ENCODE results near the gene HSP90AA1. TPM values are rescaled to one million over a fixed set of nuclear protein-coding genes. Genes with fewer than 3 reads are reported as not detected.

HSP90AA1 gene
- 418 and 546 TPM in 2 replicates for total RNA-seq

DNA sequence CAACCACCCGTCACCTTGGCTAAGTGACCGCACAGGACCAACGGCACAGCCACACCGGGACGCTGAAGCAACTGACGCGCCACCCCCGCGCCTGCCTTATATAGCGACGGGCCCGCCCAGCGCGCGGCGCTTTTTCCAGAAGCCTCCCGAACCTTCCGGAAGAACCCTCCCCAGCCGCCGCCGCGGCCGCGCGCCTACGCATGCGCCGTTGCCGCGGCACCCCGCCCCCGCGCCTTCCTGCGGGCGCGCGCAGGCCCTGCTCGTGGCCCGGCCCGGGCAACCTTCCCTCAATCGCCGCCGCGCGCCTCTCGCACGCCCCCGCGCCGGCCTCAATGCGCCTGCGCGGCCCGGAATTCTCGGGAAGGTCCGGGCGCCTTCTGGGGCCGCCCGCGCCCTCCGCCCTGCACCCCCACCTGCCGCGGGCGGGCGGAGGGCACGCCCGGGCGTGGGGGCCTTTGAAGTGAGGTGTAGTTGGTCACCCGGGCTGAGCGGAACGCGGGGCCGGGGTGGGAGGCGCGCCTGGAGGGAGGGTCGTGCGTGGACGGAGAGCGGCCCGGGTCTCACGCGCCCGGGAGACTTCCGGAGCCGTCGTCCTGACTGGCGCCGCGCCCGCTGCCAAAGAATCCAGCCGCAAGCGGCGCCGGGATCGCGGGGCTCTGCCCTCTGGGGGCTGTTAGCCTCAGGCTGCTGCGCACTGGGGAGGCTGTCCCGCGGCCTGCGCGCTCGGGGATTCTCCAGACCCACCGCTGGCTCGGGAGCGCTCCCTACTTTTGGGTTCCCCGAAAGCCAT lies at the start of gene HSP90AA1:
TSS of gene HSP90AA1 (minus strand) at position 73 of the 790 bp plus-strand sequence. CDS start 666 bp downstream, outside the sequence.

Other genes with a start within 250 kb of the HSP90AA1 start
- gene DYNC1H1, start 122.5 kb downstream of the HSP90AA1 start, total RNA-seq = 296 and 381 TPM in 2 replicates
- gene WDR20, start 52.9 kb upstream of the HSP90AA1 start, total RNA-seq = 7.7 and 14.1 TPM in 2 replicates
- gene MOK, start 218.1 kb upstream of the HSP90AA1 start, total RNA-seq = 2.6 and 3.1 TPM in 2 replicates
- 9.2 and 9.4 TPM in 2 replicates for gene ZNF839, start 232.7 kb upstream of the HSP90AA1 start, total RNA-seq